ENCODE results near the gene CCDC188. TPM values are rescaled to one million over a fixed set of nuclear protein-coding genes. Genes with fewer than 3 reads are reported as not detected.
A peak's percentile ranks its signal among the peaks of the same experiment; 100 is the strongest.

The CCDC188 gene
- total and polyA plus RNA-seq, 12 donors, result 0.30 to 19.0 (median 0.77) TPM; not detected in 2

DNA sequence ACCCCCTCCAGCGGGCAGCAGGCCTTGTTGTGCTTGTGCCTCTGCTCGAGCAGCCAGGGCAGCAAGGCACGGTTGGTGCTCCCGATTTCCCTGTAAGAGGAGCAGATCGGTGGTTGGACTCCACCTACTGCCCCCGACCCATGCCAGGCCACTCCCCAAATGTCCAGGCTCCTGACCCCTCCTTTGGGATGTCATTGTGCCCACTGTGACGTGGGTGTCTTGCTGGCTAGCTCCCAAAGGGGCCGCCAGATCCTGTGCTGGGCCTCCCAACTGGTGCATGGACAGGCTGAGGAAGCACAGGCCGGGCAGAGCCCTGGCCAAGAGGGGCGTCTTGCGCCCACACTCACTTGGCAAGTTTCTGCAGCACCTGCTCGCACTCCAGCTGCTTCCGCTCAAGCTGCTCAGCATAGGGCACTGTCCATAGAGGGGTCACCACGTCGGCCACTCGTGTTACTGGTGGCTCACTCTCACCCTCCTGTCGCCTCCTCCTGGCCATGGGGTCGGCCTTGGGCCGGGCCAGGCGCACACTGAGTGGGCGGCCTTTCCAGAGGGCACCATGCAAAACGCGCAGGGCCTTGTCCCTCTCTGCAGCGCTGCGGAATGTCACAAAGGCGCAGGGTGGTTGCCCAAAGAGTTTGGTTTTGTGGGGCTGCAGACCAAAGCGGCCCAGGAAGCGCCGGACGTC is 35.0 kb downstream of the CCDC188 start, which contains the start of gene RANBP1:
Gene RANBP1 (plus strand): TSS at position 414 of the 685 bp plus-strand sequence. CDS start 81 bp downstream, at position 495.
- intact Hi-C loops (cut with DNase I), result no loop called here
- peak within 1 kb of the TSS; percentile 31 to 96 (median 90) for H3K27ac ChIP-seq
- H3K36me3 ChIP-seq (replicated peaks in 1 of 2), result peaks cover 0 to 63% of the 10 kb centered on the region in 2 donors
- H3K27me3 ChIP-seq, result no peaks in the 10 kb centered on the region
- H3K4me1 ChIP-seq (replicated peaks in 1 of 2), result peaks cover 19 to 34% of the 10 kb centered on the region in 2 donors
- no peaks in the 10 kb centered on the region for H3K9me3 ChIP-seq (replicated peaks in 1 of 3)
- WGBS, 4 donors, result 51 to 64% (median 55%) methylated on average over 6 to 30 of the region's 30 CpGs
- TF ChIP-seq, protein P1, sequence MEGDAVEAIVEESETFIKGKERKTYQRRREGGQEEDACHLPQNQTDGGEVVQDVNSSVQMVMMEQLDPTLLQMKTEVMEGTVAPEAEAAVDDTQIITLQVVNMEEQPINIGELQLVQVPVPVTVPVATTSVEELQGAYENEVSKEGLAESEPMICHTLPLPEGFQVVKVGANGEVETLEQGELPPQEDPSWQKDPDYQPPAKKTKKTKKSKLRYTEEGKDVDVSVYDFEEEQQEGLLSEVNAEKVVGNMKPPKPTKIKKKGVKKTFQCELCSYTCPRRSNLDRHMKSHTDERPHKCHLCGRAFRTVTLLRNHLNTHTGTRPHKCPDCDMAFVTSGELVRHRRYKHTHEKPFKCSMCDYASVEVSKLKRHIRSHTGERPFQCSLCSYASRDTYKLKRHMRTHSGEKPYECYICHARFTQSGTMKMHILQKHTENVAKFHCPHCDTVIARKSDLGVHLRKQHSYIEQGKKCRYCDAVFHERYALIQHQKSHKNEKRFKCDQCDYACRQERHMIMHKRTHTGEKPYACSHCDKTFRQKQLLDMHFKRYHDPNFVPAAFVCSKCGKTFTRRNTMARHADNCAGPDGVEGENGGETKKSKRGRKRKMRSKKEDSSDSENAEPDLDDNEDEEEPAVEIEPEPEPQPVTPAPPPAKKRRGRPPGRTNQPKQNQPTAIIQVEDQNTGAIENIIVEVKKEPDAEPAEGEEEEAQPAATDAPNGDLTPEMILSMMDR (IDR thresholded peaks at IDR 0.05), result no peak
- peak within 1 kb of the TSS; percentile 31 to 90 (median 90) for H3K4me3 ChIP-seq
- DNase-seq, result peak in 3 of 7 donors; percentile 46 to 72 (median 47)

DNA sequence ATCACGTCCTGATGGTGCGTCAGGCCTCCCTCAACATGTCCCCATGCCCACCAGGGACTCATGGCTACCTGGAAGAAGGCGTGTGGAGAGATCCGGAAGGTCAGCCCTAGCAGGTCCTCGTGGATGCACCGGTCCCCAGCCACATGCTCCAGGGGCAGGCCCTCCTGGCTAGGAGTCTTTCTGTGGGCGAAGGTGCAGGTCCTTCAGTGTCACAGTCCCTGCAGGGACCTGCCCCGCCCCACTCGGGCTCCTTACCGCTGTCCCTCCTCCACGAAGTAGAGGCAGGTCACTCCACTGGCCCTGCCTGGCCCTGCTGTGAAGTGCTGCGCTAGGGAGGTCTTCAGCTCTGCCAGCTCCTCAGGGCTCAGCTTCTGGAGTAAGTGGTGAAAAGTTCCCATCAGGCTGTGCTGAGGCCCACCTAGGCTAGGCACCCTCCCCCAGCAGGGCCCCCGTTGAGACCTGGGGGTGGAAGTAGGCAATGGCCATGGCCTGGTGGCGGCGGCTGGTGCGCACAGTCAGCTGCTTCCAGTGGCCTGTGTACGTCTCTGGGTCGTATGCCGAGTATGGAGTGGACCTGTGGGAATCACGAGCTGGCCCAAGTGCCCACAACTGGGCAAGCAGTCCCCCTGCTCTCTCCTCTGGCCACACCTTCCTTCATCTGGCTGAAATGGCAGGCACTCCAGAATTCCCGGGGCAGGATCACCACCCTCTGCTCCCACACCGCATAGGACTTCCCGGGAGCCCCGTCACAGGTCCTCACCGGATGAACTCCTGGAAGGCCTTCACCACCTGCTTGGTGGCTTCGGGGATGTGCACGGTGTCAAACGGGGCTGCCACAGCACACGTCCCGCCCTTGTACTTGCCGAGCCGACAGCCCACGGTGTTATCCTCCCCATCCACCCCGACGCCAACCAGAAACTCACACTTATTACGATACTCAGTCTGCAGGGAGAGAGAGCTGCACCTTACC is 36.1 kb downstream of the CCDC188 start:
- no peak for TF ChIP-seq POLR2A (IDR thresholded peaks at IDR 0.05)
- TF ChIP-seq, protein P1 (IDR thresholded peaks at IDR 0.05), result no peak
- WGBS, 4 donors, result 87 to 91% (median 89%) methylated on average over 14 to 36 of the region's 36 CpGs
- peak in 1 of 7 donors; percentile 23 for DNase-seq
- peaks cover 0 to 63% of the 10 kb centered on the region in 2 donors for H3K36me3 ChIP-seq (replicated peaks in 1 of 2)
- no peaks in the 10 kb centered on the region for H3K9me3 ChIP-seq (replicated peaks in 1 of 3)
- peaks cover 19 to 33% of the 10 kb centered on the region in 2 donors for H3K4me1 ChIP-seq (replicated peaks in 1 of 2)
- intact Hi-C loops (cut with DNase I), result no loop called here
- no peak overlapping the region for H3K4me3 ChIP-seq
- no peak overlapping the region for H3K27ac ChIP-seq
- H3K27me3 ChIP-seq, result no peaks in the 10 kb centered on the region

DNA sequence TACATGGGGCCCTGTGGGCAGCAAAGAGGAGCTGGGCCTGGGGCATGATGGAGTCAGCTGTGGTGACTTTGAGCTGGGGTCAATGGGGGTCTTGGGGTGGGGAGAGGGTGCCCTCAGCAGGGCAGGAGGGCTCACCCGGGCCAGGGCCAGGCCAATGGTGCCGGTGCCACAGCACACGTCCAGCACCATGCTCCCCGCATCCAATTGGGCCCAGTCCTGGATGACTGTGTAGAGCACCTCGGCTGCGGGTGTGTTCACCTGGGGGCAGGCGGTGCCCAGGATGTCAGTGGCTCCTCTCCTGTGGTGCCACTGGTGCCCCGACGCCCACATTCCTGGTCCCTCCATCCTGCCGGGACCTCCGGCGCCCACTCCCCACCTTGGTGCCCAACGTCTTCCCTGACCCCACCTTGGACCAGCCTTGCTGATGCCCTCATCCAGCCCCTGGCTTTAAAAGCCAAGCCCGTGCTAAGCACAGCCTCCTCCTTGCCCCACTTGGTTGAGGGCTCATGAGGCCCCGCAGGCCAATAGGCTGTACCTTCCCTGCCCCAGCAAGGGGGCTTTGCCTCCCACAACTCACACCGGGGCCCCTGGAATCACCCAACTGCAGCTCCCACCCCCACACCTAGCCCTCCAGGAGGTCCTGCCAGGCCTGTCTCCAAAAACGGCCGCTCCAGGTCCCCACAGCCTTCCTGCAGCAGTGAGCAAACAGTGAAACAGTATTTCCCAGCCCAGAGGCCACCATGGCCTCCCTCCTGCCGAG is 37.1 kb downstream of the CCDC188 start:
- H3K27ac ChIP-seq, result peak overlapping the region in 1 of 5 donors; percentile 52
- no peak overlapping the region for H3K4me3 ChIP-seq
- peaks cover 18 to 22% of the 10 kb centered on the region in 2 donors for H3K4me1 ChIP-seq (replicated peaks in 1 of 2)
- 84 to 93% (median 88%) methylated on average over 8 to 19 of the region's 19 CpGs for WGBS, 4 donors
- peaks cover 0 to 64% of the 10 kb centered on the region in 2 donors for H3K36me3 ChIP-seq (replicated peaks in 1 of 2)
- TF ChIP-seq POLR2A (IDR thresholded peaks at IDR 0.05), result no peak
- TF ChIP-seq, protein P1 (IDR thresholded peaks at IDR 0.05), result no peak
- no peaks in the 10 kb centered on the region for H3K9me3 ChIP-seq (replicated peaks in 1 of 3)
- peak in 1 of 7 donors; percentile 20 for DNase-seq
- intact Hi-C loops (cut with DNase I), result no loop called here
- no peaks in the 10 kb centered on the region for H3K27me3 ChIP-seq

All from adrenal gland (tissue), 12 donors.